H9 (cell line): ENCODE measurements around the gene ACTR2. TPM values are rescaled to one million over a fixed set of nuclear protein-coding genes. Genes with fewer than 3 reads are reported as not detected.

Source experiments
- DNase-seq: peaks from one replicate; pipeline ENCODE4 v3.0.0-alpha.2; 2017
- H2AFZ ChIP-seq: one replicate; pipeline ENCODE4 v1.6.1; 2013; ENCODE audit warnings: mild to moderate bottlenecking, low read length, control low read depth, moderate library complexity
- H2AK5ac ChIP-seq: 2 replicates; pipeline ENCODE4 v1.6.1; 2013; ENCODE audit warnings: low read length, control low read depth, mixed read lengths; ENCODE audit not compliant: insufficient read length
- H2BK120ac ChIP-seq: one replicate; pipeline ENCODE4 v1.6.1; 2013; ENCODE audit warnings: low read depth, mild to moderate bottlenecking, low read length, control low read depth, inconsistent platforms; ENCODE audit not compliant: poor library complexity, severe bottlenecking
- H2BK12ac ChIP-seq: 2 replicates; pipeline ENCODE4 v1.6.1; 2013; ENCODE audit warnings: low read length, control low read depth, mixed read lengths, low read depth; ENCODE audit not compliant: insufficient read length
- H2BK15ac ChIP-seq: 2 replicates; pipeline ENCODE4 v1.6.1; 2013; ENCODE audit warnings: low read depth, low read length, control low read depth
- H2BK20ac ChIP-seq: one replicate; pipeline ENCODE4 v1.6.1; 2013; ENCODE audit warnings: low read depth, mild to moderate bottlenecking, low read length, control low read depth, inconsistent platforms; ENCODE audit not compliant: poor library complexity, severe bottlenecking
- H2BK5ac ChIP-seq: 2 replicates; pipeline ENCODE4 v1.6.1; 2013; ENCODE audit warnings: low read length, control low read depth, mixed read lengths; ENCODE audit not compliant: insufficient read length
- H3K14ac ChIP-seq: 2 replicates; pipeline ENCODE4 v1.6.1; 2013; ENCODE audit warnings: low read length, control low read depth; ENCODE audit not compliant: insufficient read depth
- H3K18ac ChIP-seq: 2 replicates; pipeline ENCODE4 v1.6.1; 2013; ENCODE audit warnings: low read depth, mild to moderate bottlenecking, mixed read lengths, low read length, control low read depth; ENCODE audit not compliant: insufficient read length
- H3K23ac ChIP-seq: 2 replicates; pipeline ENCODE4 v1.6.1; 2013; ENCODE audit warnings: low read length, control low read depth, mixed read lengths, low read depth; ENCODE audit not compliant: insufficient read length
- H3K23me2 ChIP-seq: 2 replicates; pipeline ENCODE4 v1.6.1; 2013; ENCODE audit warnings: low read depth, mild to moderate bottlenecking, mixed read lengths, low read length, control low read depth; ENCODE audit not compliant: insufficient read length, poor library complexity, severe bottlenecking
- H3K27ac ChIP-seq: 2 replicates; pipeline ENCODE4 v1.5.1; 2013; ENCODE audit warnings: low read length, control low read depth, mixed read lengths, low read depth; ENCODE audit not compliant: insufficient read length
- H3K27me3 ChIP-seq: 2 replicates; pipeline ENCODE4 v1.6.1; 2013; ENCODE audit warnings: low read length, control low read depth, inconsistent platforms; ENCODE audit not compliant: insufficient read depth
- H3K4ac ChIP-seq: 2 replicates; pipeline ENCODE4 v1.6.1; 2013; ENCODE audit warnings: low read depth, mild to moderate bottlenecking, control low read depth, inconsistent platforms, low read length, moderate library complexity
- H3K4me1 ChIP-seq: 2 replicates; pipeline ENCODE4 v1.6.1; 2013; ENCODE audit warnings: low read length, control low read depth, inconsistent platforms; ENCODE audit not compliant: insufficient read depth
- H3K4me2 ChIP-seq: 2 replicates; pipeline ENCODE4 v1.6.1; 2013; ENCODE audit warnings: low read length, control low read depth, mixed read lengths; ENCODE audit not compliant: insufficient read length, insufficient read depth
- H3K56ac ChIP-seq: 2 replicates; pipeline ENCODE4 v1.6.1; 2013; ENCODE audit warnings: low read depth, mild to moderate bottlenecking, mixed read lengths, low read length, control low read depth; ENCODE audit not compliant: insufficient read length
- H3K79me1 ChIP-seq: 2 replicates; pipeline ENCODE4 v1.6.1; 2013; ENCODE audit warnings: low read depth, mild to moderate bottlenecking, moderate library complexity, low read length, control low read depth, inconsistent platforms; ENCODE audit not compliant: insufficient read depth, poor library complexity, severe bottlenecking
- H3K79me2 ChIP-seq: 2 replicates; pipeline ENCODE4 v1.6.1; 2013; ENCODE audit warnings: low read length, control low read depth, inconsistent platforms; ENCODE audit not compliant: insufficient read depth
- H3K9ac ChIP-seq: 2 replicates; pipeline ENCODE4 v1.6.1; 2013; ENCODE audit warnings: low read length, control low read depth, mixed read lengths; ENCODE audit not compliant: insufficient read length; ENCODE audit errors: extremely low read depth
- H3K9me3 ChIP-seq: one replicate; pipeline ENCODE4 v1.6.1; 2013; ENCODE audit warnings: low read depth, low read length, inconsistent platforms; ENCODE audit not compliant: control insufficient read depth
- H3T11ph ChIP-seq: one replicate; pipeline ENCODE4 v1.6.1; 2013; ENCODE audit warnings: mild to moderate bottlenecking, low read length, control low read depth, inconsistent platforms
- H4K20me1 ChIP-seq: one replicate; pipeline ENCODE4 v1.6.1; 2013; ENCODE audit not compliant: control insufficient read depth, insufficient read length, insufficient read depth
- H4K5ac ChIP-seq: 2 replicates; pipeline ENCODE4 v1.6.1; 2013; ENCODE audit warnings: low read depth, mild to moderate bottlenecking, mixed read lengths, low read length, control low read depth; ENCODE audit not compliant: insufficient read length
- H4K8ac ChIP-seq: replicated peaks from 2 replicates; pipeline ENCODE4 v1.6.1; 2013; ENCODE audit warnings: low read length, control low read depth, mixed read lengths, low read depth; ENCODE audit not compliant: insufficient read length
- H4K91ac ChIP-seq: 2 replicates; pipeline ENCODE4 v1.6.1; 2013; ENCODE audit warnings: low read depth, mild to moderate bottlenecking, moderate library complexity, mixed read lengths, low read length, control low read depth; ENCODE audit not compliant: insufficient read length
- H3K27ac Mint-ChIP-seq, 3 experiments: 2 replicates in 2 of 3; 3 replicates in 1 of 3; pipeline ENCODE4 v1.8.0; 2020 to 2021; ENCODE audit warnings: mixed read lengths in 3 of 3, mild to moderate bottlenecking in 1 of 3, moderate library complexity in 1 of 3
- H3K27me3 Mint-ChIP-seq: 2 replicates; pipeline ENCODE4 v1.8.0; 2021; ENCODE audit warnings: low read depth, mild to moderate bottlenecking, moderate library complexity, mixed read lengths
- H3K36me3 Mint-ChIP-seq, 3 experiments: 2 replicates in 2 of 3; 3 replicates in 1 of 3; pipeline ENCODE4 v1.8.0; 2020 to 2021; ENCODE audit warnings: low read depth in 3 of 3, mixed read lengths in 3 of 3; ENCODE audit not compliant: insufficient read depth in 1 of 3
- H3K4me1 Mint-ChIP-seq, 2 experiments: 2 replicates each; pipeline ENCODE4 v1.8.0; 2020; ENCODE audit warnings: mixed read lengths in 2 of 2
- H3K4me3 Mint-ChIP-seq, 2 experiments: 2 replicates in 1 of 2; 3 replicates in 1 of 2; pipeline ENCODE4 v1.8.0; 2020 to 2021; ENCODE audit warnings: mild to moderate bottlenecking in 2 of 2, mixed read lengths in 2 of 2, moderate library complexity in 1 of 2
- H3K9me3 Mint-ChIP-seq, 2 experiments: 2 replicates in 1 of 2; 3 replicates in 1 of 2; pipeline ENCODE4 v1.8.0; 2020; ENCODE audit warnings: mild to moderate bottlenecking in 2 of 2, mixed read lengths in 2 of 2, moderate library complexity in 1 of 2
- WGBS: extraction: QIAGEN DNeasy Blood & Tissue Kit; methylation state at CpG from one replicate; pipeline ENCODE4 v1.1.7; 2013; ENCODE audit warnings: missing lambda C conversion rate, low lambda C conversion rate, mixed read lengths; ENCODE audit not compliant: insufficient read length; ENCODE audit errors: extremely low coverage; 5-methylcytosine and 5-hydroxymethylcytosine counted together
- total RNA-seq: library from RNA; stranded (reverse); gene quantifications from 2 replicates; pipeline ENCODE4 v1.2.1, GENCODE V29; 2021
- TF ChIP-seq, protein P1 (sequence below): fragments of 200-600 bp; sonication (generic); conservative IDR thresholded peaks from 3 replicates; pipeline ENCODE4 v1.8.0; 2021; ENCODE audit warnings: antibody characterized with exemption, mild to moderate bottlenecking

The ACTR2 gene
- total RNA-seq, 1 experiment from 2014 or later = 176 TPM

DNA sequence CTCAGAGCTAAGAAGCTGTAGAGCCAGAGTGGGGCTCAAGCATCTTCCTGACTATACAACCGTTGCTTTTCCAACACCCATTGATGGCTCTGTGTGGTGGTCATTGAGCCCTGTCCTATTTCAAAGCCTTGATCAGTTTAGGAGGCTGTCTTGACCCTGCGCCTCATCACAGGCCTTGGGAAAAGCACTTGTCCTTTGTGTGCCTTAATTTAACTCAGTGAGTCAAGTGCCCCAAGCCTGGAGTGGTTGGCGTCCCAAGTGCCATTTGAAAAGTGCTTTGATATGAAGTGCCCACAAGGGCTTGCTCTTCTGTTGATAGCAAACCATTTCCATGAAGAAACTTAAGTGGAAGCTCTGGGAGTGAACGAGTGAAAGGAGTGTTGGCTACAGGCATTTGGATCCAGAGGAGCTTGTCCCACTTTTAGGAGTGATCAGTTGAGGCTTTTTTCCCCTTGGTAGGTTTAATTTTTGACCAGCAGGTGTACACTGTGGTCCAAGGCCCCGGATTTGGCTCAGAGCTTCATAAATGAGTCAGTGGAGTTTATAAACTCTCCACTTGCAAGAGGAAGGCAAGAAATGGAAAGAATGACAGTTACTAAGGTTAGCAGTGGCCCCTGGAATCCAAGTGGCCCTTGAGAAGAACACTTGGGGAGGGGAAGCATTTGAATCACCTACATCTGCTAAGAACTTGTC lies 50.3 kb downstream of the ACTR2 start:
- Histone ChIP-seq H2AK5ac (no peak overlapping the region), H3K4me2 (no peak overlapping the region), H3K23ac (no peak overlapping the region), H3K4me1 (no peaks in the 10 kb centered on the region), H4K91ac (no peak overlapping the region), H4K5ac (no peak overlapping the region), H2BK12ac (no peak overlapping the region), H3K79me1 (no peaks in the 10 kb centered on the region), H3K4ac (no peak overlapping the region), H3T11ph (no peak overlapping the region), H2BK15ac (no peak overlapping the region), H3K27me3 (peaks cover 51% of the 10 kb centered on the region), H3K18ac (no peak overlapping the region), H2BK120ac (no peak overlapping the region), H2BK5ac (no peak overlapping the region), H2BK20ac (no peak overlapping the region), H3K79me2 (no peaks in the 10 kb centered on the region), H3K23me2 (no peaks in the 10 kb centered on the region), H3K56ac (no peak overlapping the region), H3K9ac (no peak overlapping the region), H2AFZ (no peak overlapping the region), H3K9me3 (no peaks in the 10 kb centered on the region), H3K27ac (no peak overlapping the region), H3K14ac (no peak overlapping the region), H4K8ac (no peak overlapping the region), H4K20me1 (no peaks in the 10 kb centered on the region)
- Mint-ChIP-seq H3K36me3 (no peaks in the 10 kb centered on the region; a peak in 1 of 7 replicates), H3K27me3 (peaks cover 99% of the 10 kb centered on the region), H3K4me1 (peaks cover 10 to 15% of the 10 kb centered on the region in 2 experiments), H3K27ac (no peak overlapping the region), H3K4me3 (no peak overlapping the region), H3K9me3 (peaks cover 0 to 2% of the 10 kb centered on the region in 2 experiments; a peak in 2 of 5 replicates)
- TF ChIP-seq, protein P1, sequence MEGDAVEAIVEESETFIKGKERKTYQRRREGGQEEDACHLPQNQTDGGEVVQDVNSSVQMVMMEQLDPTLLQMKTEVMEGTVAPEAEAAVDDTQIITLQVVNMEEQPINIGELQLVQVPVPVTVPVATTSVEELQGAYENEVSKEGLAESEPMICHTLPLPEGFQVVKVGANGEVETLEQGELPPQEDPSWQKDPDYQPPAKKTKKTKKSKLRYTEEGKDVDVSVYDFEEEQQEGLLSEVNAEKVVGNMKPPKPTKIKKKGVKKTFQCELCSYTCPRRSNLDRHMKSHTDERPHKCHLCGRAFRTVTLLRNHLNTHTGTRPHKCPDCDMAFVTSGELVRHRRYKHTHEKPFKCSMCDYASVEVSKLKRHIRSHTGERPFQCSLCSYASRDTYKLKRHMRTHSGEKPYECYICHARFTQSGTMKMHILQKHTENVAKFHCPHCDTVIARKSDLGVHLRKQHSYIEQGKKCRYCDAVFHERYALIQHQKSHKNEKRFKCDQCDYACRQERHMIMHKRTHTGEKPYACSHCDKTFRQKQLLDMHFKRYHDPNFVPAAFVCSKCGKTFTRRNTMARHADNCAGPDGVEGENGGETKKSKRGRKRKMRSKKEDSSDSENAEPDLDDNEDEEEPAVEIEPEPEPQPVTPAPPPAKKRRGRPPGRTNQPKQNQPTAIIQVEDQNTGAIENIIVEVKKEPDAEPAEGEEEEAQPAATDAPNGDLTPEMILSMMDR = no peak
- WGBS = no CpG with 5 or more reads among the region's 5 CpGs
- DNase-seq = no peak
